ENCODE measurements around the gene MCUR1. TPM values are rescaled to one million over a fixed set of nuclear protein-coding genes. Genes with fewer than 3 reads are reported as not detected.
"Not testable (repeated sequence)": the region's sequence is repeated elsewhere in the genome, so short reads cannot be mapped to it uniquely, and the experiment has no call there.

The MCUR1 gene
- polyA plus RNA-seq, 3 donors = 2.4 to 7.8 (median 5.2) TPM

- Histone ChIP-seq H2AFZ (ENCODE audit: insufficient read depth, low read depth, low read length, poor library complexity, severe bottlenecking) (no peak overlapping the region), H3K4me2 (replicated peaks; ENCODE audit: extremely low read depth, low read length, poor library complexity, severe bottlenecking) (no peak overlapping the region), H3K27me3 (ENCODE audit: control insufficient read depth in 2 of 2, insufficient read depth in 2 of 2, low read length in 2 of 2) (no peaks in the 10 kb centered on the region), H3K9me3 (replicated peaks in 1 of 2; ENCODE audit: control insufficient read depth in 1 of 2, insufficient read depth in 1 of 2, low read length in 2 of 2) (peaks cover 0 to 8% of the 10 kb centered on the region in 2 donors), H3K27ac (ENCODE audit: low read depth in 1 of 2, low read length in 2 of 2) (no peak overlapping the region), H3K79me2 (ENCODE audit: insufficient read depth, low read length) (no peaks in the 10 kb centered on the region), H3K4me3 (replicated peaks in 1 of 3; ENCODE audit: low read depth in 2 of 3, low read length in 3 of 3) (no peak overlapping the region), H3K36me3 (replicated peaks in 1 of 2; ENCODE audit: control insufficient read depth in 1 of 2, insufficient read depth in 2 of 2, low read length in 2 of 2) (no peaks in the 10 kb centered on the region), H3K9ac (ENCODE audit: insufficient read depth, low read length, poor library complexity, severe bottlenecking) (no peak overlapping the region), H4K20me1 (ENCODE audit: insufficient read depth, low read length) (no peaks in the 10 kb centered on the region), H3K4me1 (ENCODE audit: control insufficient read depth in 1 of 2, insufficient read depth in 2 of 2, low read length in 2 of 2) (peaks cover 0 to 5% of the 10 kb centered on the region in 2 donors)
- H3K36me3 Mint-ChIP-seq = no peaks in the 10 kb centered on the region
- DNase-seq = no peak
- H3K4me1 Mint-ChIP-seq = peaks cover 7% of the 10 kb centered on the region
- WGBS (ENCODE audit: insufficient coverage) = 82% methylated on average over 2 of the region's 4 CpGs
- H3K9me3 Mint-ChIP-seq = peaks cover 9 to 16% (median 13%) of the 10 kb centered on the region in 7 donors
- H3K4me3 Mint-ChIP-seq = no peak overlapping the region
- no peak for TF ChIP-seq CTCF (IDR thresholded peaks at IDR 0.05)
- no peak overlapping the region for H3K27ac Mint-ChIP-seq
- intact Hi-C loops (cut with micrococcal nuclease) = no loop called here
- H3K27me3 Mint-ChIP-seq (ENCODE audit: low read depth in 3 of 3) = peaks cover 0 to 5% (median 0%) of the 10 kb centered on the region in 3 donors
Observed at GRCh38 chr6:13830803-13831202, 16.4 kb upstream of the MCUR1 start.

DNA sequence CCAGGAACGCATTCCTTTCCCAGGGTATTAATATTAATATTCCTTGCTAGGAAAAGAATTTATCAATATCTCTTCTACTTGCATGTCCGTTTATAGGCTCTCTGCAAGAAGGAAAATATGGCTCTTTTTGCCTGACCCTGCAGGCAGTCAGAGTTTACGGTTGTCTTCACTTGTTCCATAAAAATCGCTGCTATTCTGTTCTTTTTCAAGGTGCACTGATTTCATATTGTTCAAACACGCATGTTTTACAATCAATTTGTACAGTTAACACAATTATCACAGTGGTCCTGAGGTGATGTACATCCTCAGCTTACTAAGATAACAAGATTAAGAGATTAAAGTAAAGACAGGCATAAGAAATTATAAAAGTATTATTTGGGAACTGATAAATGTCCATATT, 15.1 kb upstream of the MCUR1 start:
- H3K9me3 Mint-ChIP-seq = peaks cover 9 to 16% (median 13%) of the 10 kb centered on the region in 7 donors
- H3K4me3 Mint-ChIP-seq; H2AFZ ChIP-seq (ENCODE audit: insufficient read depth, low read depth, low read length, poor library complexity, severe bottlenecking); intact Hi-C loops (cut with micrococcal nuclease); H3K36me3 ChIP-seq (replicated peaks in 1 of 2; ENCODE audit: control insufficient read depth in 1 of 2, insufficient read depth in 2 of 2, low read length in 2 of 2); H4K20me1 ChIP-seq (ENCODE audit: insufficient read depth, low read length); H3K4me1 Mint-ChIP-seq; H3K79me2 ChIP-seq (ENCODE audit: insufficient read depth, low read length); H3K4me3 ChIP-seq (replicated peaks in 1 of 3; ENCODE audit: low read depth in 2 of 3, low read length in 3 of 3); H3K27ac ChIP-seq (ENCODE audit: low read depth in 1 of 2, low read length in 2 of 2); H3K27me3 Mint-ChIP-seq (ENCODE audit: low read depth in 3 of 3); H3K4me1 ChIP-seq (ENCODE audit: control insufficient read depth in 1 of 2, insufficient read depth in 2 of 2, low read length in 2 of 2); H3K27me3 ChIP-seq (ENCODE audit: control insufficient read depth in 2 of 2, insufficient read depth in 2 of 2, low read length in 2 of 2); DNase-seq; H3K9me3 ChIP-seq (replicated peaks in 1 of 2; ENCODE audit: control insufficient read depth in 1 of 2, insufficient read depth in 1 of 2, low read length in 2 of 2); H3K9ac ChIP-seq (ENCODE audit: insufficient read depth, low read length, poor library complexity, severe bottlenecking); H3K4me2 ChIP-seq (replicated peaks; ENCODE audit: extremely low read depth, low read length, poor library complexity, severe bottlenecking); H3K36me3 Mint-ChIP-seq; H3K27ac Mint-ChIP-seq: not testable (repeated sequence)
- WGBS (ENCODE audit: insufficient coverage) = 100% methylated on average over 3 of the region's 5 CpGs

DNA sequence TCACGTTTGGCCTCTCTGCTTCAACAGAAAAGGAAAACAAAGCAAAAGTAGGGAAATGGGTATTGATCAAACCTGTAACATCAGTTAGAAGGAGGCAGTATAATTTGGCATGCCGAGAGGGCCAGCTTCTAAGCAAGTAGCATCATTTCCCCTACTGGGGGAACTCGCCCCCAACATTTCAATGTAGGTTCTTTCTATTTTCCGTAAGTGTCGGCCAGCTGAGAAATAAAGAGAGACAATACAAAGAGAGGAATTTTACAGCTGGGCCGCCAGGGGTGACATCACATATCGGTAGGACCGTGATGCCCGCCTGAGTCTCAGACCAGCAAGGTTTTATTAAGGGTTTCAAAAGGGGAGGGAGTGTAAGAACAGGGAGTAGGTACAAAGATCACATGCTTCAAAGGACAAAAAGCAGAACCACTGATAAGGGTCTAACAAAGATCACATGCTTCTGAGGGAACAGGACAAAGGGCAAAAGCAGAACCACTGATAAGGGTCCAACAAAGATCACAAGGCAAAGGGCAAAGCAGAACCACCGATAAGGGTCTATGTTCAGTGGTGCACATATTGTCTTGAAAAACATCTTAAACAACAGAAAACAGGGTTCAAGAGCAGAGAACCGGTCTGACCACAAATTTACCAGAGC, 14.4 kb upstream of the MCUR1 start:
- H3K27ac Mint-ChIP-seq, H3K4me3 Mint-ChIP-seq: not testable (repeated sequence)

More for the DNA sequence above, 14.4 kb upstream of the MCUR1 start:
- H3K36me3 Mint-ChIP-seq; DNase-seq; H3K36me3 ChIP-seq (replicated peaks in 1 of 2; ENCODE audit: control insufficient read depth in 1 of 2, insufficient read depth in 2 of 2, low read length in 2 of 2); H3K27ac ChIP-seq (ENCODE audit: low read depth in 1 of 2, low read length in 2 of 2); H3K79me2 ChIP-seq (ENCODE audit: insufficient read depth, low read length); H3K27me3 ChIP-seq (ENCODE audit: control insufficient read depth in 2 of 2, insufficient read depth in 2 of 2, low read length in 2 of 2); H2AFZ ChIP-seq (ENCODE audit: insufficient read depth, low read depth, low read length, poor library complexity, severe bottlenecking); H3K4me1 Mint-ChIP-seq; H3K9ac ChIP-seq (ENCODE audit: insufficient read depth, low read length, poor library complexity, severe bottlenecking); H4K20me1 ChIP-seq (ENCODE audit: insufficient read depth, low read length); H3K4me1 ChIP-seq (ENCODE audit: control insufficient read depth in 1 of 2, insufficient read depth in 2 of 2, low read length in 2 of 2); H3K9me3 ChIP-seq (replicated peaks in 1 of 2; ENCODE audit: control insufficient read depth in 1 of 2, insufficient read depth in 1 of 2, low read length in 2 of 2); H3K4me2 ChIP-seq (replicated peaks; ENCODE audit: extremely low read depth, low read length, poor library complexity, severe bottlenecking); intact Hi-C loops (cut with micrococcal nuclease); H3K4me3 ChIP-seq (replicated peaks in 1 of 3; ENCODE audit: low read depth in 2 of 3, low read length in 3 of 3); H3K27me3 Mint-ChIP-seq (ENCODE audit: low read depth in 3 of 3): not testable (repeated sequence)
- WGBS (ENCODE audit: insufficient coverage) = 100% methylated on average over 7 of the region's 11 CpGs
- H3K9me3 Mint-ChIP-seq = peaks cover 8 to 13% (median 12%) of the 10 kb centered on the region in 7 donors

All from CD14-positive monocyte (primary cell).